ENCODE data around the gene CPEB4.

CPEB4 gene

DNA sequence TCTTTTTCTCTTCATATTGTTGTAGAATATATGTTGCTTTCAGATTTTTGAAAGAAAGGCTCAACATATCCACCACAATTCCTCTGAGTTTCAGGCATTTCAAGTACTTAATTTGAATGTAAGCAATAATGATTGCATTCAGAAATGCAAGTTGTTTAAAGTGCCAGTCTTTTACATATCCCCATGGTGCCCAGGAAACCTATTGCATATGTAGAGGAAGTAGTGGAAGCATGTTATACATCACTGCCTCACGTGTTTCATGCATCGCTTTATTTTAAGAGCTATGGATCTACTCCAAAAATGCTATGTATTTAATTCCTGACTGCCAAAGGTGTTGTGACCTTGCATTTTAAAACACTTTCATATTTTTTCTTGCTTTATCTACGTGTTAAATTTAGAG is 28.1 kb downstream of the CPEB4 start:
- no peak for DNase-seq

GRCh38 chr5:173917788-173918786 is 29.9 kb downstream of the CPEB4 start:
- DNase-seq: peak; percentile 89

- DNase-seq: no peak
These were observed 31.3 kb downstream of the CPEB4 start for GRCh38 chr5:173919443-173919842.

DNA sequence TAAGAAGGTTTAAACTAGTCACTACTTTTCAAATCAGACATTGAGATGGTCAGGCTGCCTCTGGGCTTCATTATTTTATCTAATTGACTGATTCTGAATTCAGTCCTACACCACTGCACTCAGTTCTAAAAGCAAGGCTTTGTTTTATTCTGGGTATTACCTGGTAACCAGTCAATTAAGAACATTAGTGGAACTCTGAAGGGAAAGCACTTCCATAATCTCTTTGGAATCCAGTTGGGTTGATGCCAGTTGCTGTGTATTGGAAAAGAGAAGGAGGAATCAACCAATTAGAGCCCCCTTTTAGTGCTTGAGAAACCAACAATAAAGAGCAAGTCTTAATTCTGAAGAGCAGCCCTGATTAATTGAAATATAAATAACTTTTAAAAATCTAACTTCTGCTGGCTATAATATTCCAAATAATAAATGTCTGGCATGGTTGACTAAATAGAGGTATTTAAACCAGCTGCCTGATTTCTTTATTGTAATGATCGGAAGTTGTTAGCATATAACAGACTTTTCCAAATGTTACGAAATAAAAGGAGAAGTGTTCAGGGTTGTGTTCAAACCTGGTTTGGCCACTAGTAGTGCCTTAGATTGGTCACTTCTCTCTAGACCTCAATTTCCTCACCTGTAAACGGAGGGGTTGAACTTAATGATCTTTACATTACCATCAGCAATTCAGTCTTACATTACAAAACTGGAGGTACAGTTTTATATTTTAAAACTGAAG is 32.0 kb downstream of the CPEB4 start:
- no peak for DNase-seq

- peak; percentile 4 for DNase-seq
These were observed 32.9 kb downstream of the CPEB4 start for GRCh38 chr5:173920866-173921555.

DNA sequence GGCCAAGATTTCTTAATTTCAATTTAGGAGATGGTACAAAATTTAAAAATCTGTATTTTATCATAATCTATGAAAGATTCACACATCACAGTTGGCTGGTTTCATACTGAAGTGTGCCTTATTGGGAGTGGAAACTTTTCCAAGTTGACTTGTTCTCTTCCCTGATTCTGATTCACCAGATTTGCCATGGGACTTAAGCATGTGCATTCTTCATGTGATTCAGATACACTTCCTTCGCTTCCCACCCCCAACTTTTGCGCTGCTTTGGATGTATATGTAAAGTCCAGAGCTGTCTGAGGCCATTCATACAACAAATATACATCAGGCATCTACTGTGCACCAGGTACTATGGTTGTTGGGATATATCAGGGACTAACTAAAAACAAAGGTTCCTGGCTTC is 34.4 kb downstream of the CPEB4 start:
- DNase-seq: no peak

- DNase-seq: no peak
These were observed 35.3 kb downstream of the CPEB4 start for GRCh38 chr5:173923218-173924095.

DNA sequence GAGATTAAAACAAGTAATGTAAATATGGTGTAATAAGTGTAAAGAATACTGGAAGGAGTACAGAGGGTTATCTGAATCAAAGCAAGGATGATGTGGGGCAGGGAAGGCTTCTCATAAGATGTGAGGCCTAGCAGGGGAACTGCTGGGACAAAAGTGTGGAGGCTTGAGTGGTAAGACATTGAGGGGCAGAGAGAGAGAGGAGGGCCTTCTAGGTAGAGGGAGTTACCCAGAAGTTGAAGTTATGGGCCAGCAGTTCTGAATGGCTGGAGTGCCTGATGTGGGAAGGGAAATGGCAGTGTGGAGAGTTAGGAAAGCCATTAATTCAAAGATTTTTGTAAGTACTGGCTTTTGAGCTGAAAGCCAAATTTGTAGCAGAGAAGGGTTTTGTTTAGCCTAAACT is 36.8 kb downstream of the CPEB4 start:
- DNase-seq: no peak

GRCh38 chr5:173925449-173926071 is 37.4 kb downstream of the CPEB4 start:
- DNase-seq: peak; percentile 44

- peak; percentile 12 for DNase-seq
These were observed 38.2 kb downstream of the CPEB4 start for GRCh38 chr5:173926359-173926758.

- DNase-seq: peak; percentile 27
These were observed 40.9 kb downstream of the CPEB4 start for GRCh38 chr5:173928871-173929574.

DNA sequence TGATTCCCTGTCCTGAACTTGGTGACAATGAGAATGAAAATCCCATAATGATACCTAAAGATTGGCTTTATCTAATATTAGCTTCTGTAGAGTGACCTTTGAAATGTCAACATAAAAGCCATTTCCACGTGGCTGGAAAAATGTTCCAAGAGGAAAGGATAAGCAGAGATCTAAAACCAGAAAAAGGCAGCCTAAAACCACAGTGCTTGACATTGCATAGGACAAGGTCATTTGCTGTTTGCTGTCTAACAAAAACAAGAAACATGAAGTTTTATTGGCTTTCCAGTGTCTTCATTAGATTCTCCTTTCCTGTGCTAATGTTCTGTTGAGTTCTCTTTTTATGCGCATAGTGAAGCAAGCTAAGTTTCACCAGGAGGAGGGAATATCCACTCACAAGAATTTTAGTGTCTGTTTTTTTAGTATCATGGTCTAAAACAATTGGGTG is 44.6 kb downstream of the CPEB4 start:
- DNase-seq: no peak

DNA sequence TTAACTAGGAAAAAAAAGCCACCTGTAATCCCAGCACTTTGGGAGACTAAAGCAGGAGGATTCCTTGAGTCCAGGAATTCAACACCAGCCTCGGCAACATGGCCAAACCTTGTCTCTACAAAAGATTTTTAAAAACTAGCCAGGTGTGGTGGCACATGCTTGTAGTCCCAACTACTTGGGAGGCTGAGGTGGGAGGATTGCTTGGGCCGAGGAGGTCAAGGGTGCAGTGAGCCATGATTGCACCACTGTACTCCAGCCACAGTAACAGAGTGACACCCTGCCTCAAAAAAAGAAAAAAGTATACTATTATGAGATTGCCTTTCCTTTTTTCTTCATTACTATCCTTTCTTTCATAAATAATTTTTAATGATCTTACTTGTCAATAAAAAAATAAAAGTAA is 45.8 kb downstream of the CPEB4 start:
- no peak for DNase-seq

GRCh38 chr5:173935396-173935795 is 47.2 kb downstream of the CPEB4 start:
- DNase-seq: no peak

GRCh38 chr5:173940269-173940668 is 52.1 kb downstream of the CPEB4 start:
- DNase-seq: no peak

DNA sequence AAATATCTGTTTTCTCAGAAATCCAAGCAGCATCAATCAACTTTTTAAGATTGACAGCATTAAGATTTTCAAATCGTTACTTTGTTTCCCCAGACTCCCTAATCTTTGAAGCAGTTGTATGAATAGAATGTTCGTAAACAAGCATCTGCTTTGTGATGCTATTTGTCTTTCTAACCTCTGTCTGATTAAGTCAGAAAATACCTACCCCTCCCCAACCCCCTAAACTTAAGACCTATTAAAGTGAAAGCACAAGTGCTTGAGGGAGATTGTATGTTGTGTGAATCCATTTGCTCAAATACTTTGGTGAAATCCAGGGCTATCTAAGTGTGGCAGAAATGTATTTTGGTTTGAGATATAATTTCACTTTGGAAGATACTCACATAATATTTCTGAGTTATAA is 53.0 kb downstream of the CPEB4 start:
- DNase-seq: no peak

DNA sequence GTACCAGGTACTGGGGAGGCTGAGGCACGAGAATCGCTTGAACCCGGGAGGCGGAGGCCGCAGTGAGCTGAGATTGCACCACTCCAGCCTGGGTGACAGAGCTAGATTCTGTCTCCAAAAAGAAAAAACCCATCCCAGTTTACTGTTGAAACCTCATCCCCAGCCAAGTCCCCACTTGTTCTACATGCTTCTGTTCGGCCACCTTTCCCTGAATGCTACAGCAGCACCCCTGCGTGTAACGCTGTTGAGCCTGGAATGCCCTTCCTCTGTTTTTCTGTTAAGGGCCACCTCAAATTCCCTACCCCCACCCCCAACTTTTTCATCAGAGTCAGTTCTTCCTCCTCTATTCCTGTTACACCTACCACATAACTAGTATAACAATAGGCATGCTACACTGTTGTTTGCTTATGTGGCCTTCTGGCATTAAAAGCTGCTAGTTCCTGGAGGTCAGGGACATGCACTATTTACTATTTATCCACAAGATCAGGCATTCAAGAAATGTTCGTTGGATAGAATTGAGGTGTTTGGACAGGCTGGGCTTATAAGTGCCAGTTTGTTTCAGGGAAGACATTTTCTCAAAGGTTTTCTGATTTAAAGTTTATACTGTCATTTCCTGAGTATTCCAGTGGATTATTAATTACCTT is 53.7 kb downstream of the CPEB4 start:
- no peak for DNase-seq

DNA sequence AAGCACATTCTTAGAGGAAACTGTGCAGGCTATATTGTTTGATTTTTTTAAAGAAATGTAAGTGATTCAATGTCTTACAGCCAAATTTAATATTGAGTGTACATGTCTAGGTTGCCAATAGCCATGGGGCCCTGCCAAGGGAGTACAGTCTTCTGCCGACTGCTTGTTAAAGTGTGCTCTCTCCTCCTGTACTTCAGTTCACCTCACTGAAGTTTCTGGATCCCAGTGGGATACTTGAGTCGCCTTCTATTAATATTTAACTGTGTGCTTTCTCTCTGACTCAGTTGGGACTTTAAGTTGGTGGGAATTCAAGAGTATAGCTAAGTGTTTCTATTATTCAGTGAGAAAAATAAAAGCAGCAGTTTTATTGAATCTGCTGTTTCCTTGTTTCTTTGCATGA is 56.4 kb downstream of the CPEB4 start:
- DNase-seq: no peak

GRCh38 chr5:173945160-173945559 is 57.0 kb downstream of the CPEB4 start:
- DNase-seq: no peak

DNA sequence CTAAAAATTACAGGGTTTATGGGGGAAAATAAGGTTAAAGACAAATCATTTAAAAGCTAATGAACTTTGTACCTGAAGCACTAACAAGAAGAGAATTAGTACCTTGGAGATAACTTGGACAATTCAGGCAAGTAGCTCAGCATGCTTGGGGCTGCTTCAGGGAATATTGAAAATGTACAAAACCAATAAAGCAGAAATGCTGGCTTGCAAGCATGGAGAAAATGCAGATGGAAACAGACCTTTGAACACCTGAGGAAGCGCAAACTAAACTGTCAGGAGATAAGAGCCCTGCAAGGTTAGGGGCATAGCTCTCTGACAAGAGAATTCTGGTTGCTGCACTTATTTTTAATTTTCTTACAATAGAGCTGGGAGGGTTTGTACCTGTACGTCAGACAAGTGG is 58.2 kb downstream of the CPEB4 start:
- no peak for DNase-seq

GRCh38 chr5:173950829-173951228 is 62.7 kb downstream of the CPEB4 start:
- no peak for DNase-seq
